ENCODE measurements around the gene RBBP6. TPM values are rescaled to one million over a fixed set of nuclear protein-coding genes. Genes with fewer than 3 reads are reported as not detected.
A peak's percentile ranks its signal among the peaks of the same experiment; 100 is the strongest.

Gene RBBP6
- total and polyA plus RNA-seq, 9 of the 15 experiments (the other 6 are each of a cell fraction or from before 2014, with no cell fraction given) = 19.2 to 76.6 (median 42.7) TPM

- TF ChIP-seq NKRF (IDR thresholded peaks at IDR 0.05; ENCODE audit: borderline replicate concordance) (peak; percentile 85), ZNF785 (CRISPR knock-in tag; IDR thresholded peaks at IDR 0.05) (no peak), HSF4 (CRISPR knock-in tag; IDR thresholded peaks at IDR 0.05; ENCODE audit: borderline replicate concordance) (no peak), HMGN3 (IDR thresholded peaks at IDR 0.05; ENCODE audit: borderline replicate concordance, extremely low read depth, insufficient read length, low read depth, low read length) (no peak), YBX1 (IDR thresholded peaks at IDR 0.05) (no peak), GTF2E2 (tag; IDR thresholded peaks at IDR 0.05) (0 out of 2 replicates have a peak, but pooled peaks have one; percentile 12), FIP1L1 (IDR thresholded peaks at IDR 0.05; ENCODE audit: low read depth, low read length, poor library complexity, severe bottlenecking) (no peak), NELFE (IDR thresholded peaks at IDR 0.05; ENCODE audit: insufficient read depth, insufficient read length) (no peak), ZNF583 (CRISPR knock-in tag; IDR thresholded peaks at IDR 0.05) (no peak), RFX7 (CRISPR knock-in tag; IDR thresholded peaks at IDR 0.05) (no peak), BACH1 (tag; IDR thresholded peaks at IDR 0.05) (no peak), BMI1 (IDR thresholded peaks at IDR 0.05; ENCODE audit: low read length) (0 out of 2 replicates have a peak, but pooled peaks have one; percentile 26), ID3 (CRISPR knock-in tag; IDR thresholded peaks at IDR 0.05) (no peak), ID3 (tag; IDR thresholded peaks at IDR 0.05) (no peak), ZKSCAN1 (IDR thresholded peaks at IDR 0.05; ENCODE audit: low read depth, low read length) (peak; percentile 85), LEF1 (IDR thresholded peaks at IDR 0.05) (no peak), CTBP1 (IDR thresholded peaks at IDR 0.05; ENCODE audit: borderline replicate concordance) (no peak), SNIP1 (IDR thresholded peaks at IDR 0.05; ENCODE audit: low read depth) (no peak), CBX8 (IDR thresholded peaks at IDR 0.05; ENCODE audit: borderline replicate concordance, extremely low read depth, low read depth, low read length, poor library complexity, severe bottlenecking) (no peak), TRIM24 (IDR thresholded peaks at IDR 0.05) (peak in 1 of 2 experiments; percentile 9; a peak in 1 of 4 replicates), MYNN (IDR thresholded peaks at IDR 0.05) (0 out of 2 replicates have a peak, but pooled peaks have one; percentile 46), MYNN (CRISPR knock-in tag; IDR thresholded peaks at IDR 0.05) (no peak), DEAF1 (CRISPR knock-in tag; IDR thresholded peaks at IDR 0.05) (no peak), IRF9 (tag; IDR thresholded peaks at IDR 0.05) (no peak)
Observed at GRCh38 chr16:24538756-24539294, 541 bp upstream of the RBBP6 start (continued).
